ENCODE measurements around the gene OR6Q1. TPM values are rescaled to one million over a fixed set of nuclear protein-coding genes. Genes with fewer than 3 reads are reported as not detected.

The OR6Q1 gene
- total RNA-seq, 1 experiment from 2014 or later = not detected

DNA sequence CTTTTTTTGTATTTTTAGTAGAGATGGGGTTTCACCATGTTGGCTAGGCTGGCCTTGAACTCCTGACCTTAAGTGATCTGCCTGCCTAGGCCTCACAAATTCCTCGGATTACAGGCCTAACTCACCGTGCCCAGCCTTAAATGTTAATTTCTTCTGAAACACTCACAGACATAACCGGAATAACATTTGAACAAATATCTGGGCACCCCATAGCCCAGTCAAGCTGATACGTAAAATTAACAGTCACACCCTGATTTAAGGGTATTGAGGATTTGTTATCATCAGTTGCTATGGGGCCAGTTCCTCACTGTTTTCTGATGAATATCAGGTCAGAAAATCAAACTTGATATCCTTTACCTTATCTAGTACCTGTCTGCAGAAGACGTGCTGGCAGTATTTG lies 30.1 kb upstream of the OR6Q1 start:
- no peaks in the 10 kb centered on the region for H3K9me3 Mint-ChIP-seq (ENCODE audit: unreplicated experiment)
- no peak overlapping the region for H3K4me3 Mint-ChIP-seq (ENCODE audit: unreplicated experiment)
- intact Hi-C loops (cut with micrococcal nuclease) = no loop called here
- H3K36me3 Mint-ChIP-seq (ENCODE audit: insufficient read depth, unreplicated experiment) = no peaks in the 10 kb centered on the region
- ChIA-PET CTCF (no interaction called here), POLR2A (no interaction called here)
- TF ChIP-seq, protein P1, sequence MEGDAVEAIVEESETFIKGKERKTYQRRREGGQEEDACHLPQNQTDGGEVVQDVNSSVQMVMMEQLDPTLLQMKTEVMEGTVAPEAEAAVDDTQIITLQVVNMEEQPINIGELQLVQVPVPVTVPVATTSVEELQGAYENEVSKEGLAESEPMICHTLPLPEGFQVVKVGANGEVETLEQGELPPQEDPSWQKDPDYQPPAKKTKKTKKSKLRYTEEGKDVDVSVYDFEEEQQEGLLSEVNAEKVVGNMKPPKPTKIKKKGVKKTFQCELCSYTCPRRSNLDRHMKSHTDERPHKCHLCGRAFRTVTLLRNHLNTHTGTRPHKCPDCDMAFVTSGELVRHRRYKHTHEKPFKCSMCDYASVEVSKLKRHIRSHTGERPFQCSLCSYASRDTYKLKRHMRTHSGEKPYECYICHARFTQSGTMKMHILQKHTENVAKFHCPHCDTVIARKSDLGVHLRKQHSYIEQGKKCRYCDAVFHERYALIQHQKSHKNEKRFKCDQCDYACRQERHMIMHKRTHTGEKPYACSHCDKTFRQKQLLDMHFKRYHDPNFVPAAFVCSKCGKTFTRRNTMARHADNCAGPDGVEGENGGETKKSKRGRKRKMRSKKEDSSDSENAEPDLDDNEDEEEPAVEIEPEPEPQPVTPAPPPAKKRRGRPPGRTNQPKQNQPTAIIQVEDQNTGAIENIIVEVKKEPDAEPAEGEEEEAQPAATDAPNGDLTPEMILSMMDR (IDR thresholded peaks at IDR 0.05; ENCODE audit: unreplicated experiment) = no peak
- H3K27ac Mint-ChIP-seq (ENCODE audit: low read depth, unreplicated experiment) = no peak overlapping the region
- peaks cover 12% of the 10 kb centered on the region for H3K4me1 Mint-ChIP-seq (ENCODE audit: insufficient read depth, unreplicated experiment)
- no TSS peak for BruUV-seq (replicated peaks)
- DNase-seq (ENCODE audit: unreplicated experiment) = no peak
- no peaks in the 10 kb centered on the region for H3K27me3 Mint-ChIP-seq (ENCODE audit: insufficient read depth, unreplicated experiment)

DNA sequence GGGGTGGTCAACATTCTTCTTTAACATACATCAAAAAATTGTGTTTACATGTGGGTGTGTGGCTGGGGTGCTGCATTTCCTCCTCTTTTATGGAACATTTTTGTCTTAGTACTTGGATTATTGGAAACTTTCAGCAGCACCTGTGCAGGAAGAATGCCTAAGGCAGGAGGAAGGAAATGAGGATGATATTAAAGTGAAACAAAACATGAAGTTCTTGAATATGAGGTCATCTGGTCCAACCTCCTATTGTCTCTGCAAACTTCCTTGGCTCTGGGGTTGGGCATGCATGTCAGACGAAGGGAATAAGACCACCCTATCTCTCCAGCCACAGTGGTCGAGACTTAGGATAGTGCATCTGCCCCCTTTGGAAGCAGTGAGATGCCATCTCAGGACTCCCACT lies 27.7 kb upstream of the OR6Q1 start:
- no peak overlapping the region for H3K4me3 Mint-ChIP-seq (ENCODE audit: unreplicated experiment)
- POLR2A ChIA-PET = no interaction called here
- H3K36me3 Mint-ChIP-seq (ENCODE audit: insufficient read depth, unreplicated experiment) = no peaks in the 10 kb centered on the region
- H3K9me3 Mint-ChIP-seq (ENCODE audit: unreplicated experiment) = no peaks in the 10 kb centered on the region
- peaks cover 12% of the 10 kb centered on the region for H3K4me1 Mint-ChIP-seq (ENCODE audit: insufficient read depth, unreplicated experiment)
- CTCF ChIA-PET = interaction anchor here (1.1 kb wide), 1 partner anchor 13 kb away, joined by 4 read pairs; no protein-coding TSS in a partner anchor
- TF ChIP-seq, protein P1 (IDR thresholded peaks at IDR 0.05; ENCODE audit: unreplicated experiment) = no peak
- no peaks in the 10 kb centered on the region for H3K27me3 Mint-ChIP-seq (ENCODE audit: insufficient read depth, unreplicated experiment)
- H3K27ac Mint-ChIP-seq (ENCODE audit: low read depth, unreplicated experiment) = no peak overlapping the region
- intact Hi-C loops (cut with micrococcal nuclease) = no loop called here
- BruUV-seq (replicated peaks) = no TSS peak
- no peak for DNase-seq (ENCODE audit: unreplicated experiment)

DNA sequence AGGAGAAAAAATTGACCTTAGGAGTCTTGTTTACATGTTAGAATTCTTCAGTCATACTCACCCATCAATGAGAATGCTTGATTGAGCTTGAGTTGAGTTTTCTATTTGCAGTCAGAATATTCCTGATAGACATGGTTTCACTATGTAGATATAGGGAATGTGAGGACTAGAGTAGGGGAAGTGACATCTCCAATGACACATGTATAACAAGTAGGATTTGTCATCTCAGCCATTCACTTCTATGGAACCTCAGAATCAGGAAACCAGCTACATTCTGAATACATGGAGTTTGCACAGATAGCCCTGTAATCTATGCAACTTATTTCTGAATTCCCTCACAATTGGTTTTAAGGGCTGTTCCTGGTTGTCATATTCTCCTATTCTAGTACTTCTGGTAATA lies 27.2 kb upstream of the OR6Q1 start:
- Mint-ChIP-seq H3K9me3 (ENCODE audit: unreplicated experiment) (no peaks in the 10 kb centered on the region), H3K4me1 (ENCODE audit: insufficient read depth, unreplicated experiment) (peaks cover 12% of the 10 kb centered on the region), H3K36me3 (ENCODE audit: insufficient read depth, unreplicated experiment) (no peaks in the 10 kb centered on the region), H3K4me3 (ENCODE audit: unreplicated experiment) (no peak overlapping the region), H3K27ac (ENCODE audit: low read depth, unreplicated experiment) (no peak overlapping the region), H3K27me3 (ENCODE audit: insufficient read depth, unreplicated experiment) (no peaks in the 10 kb centered on the region)
- POLR2A ChIA-PET = no interaction called here
- BruUV-seq (replicated peaks) = no TSS peak
- TF ChIP-seq, protein P1 (IDR thresholded peaks at IDR 0.05; ENCODE audit: unreplicated experiment) = no peak
- intact Hi-C loops (cut with micrococcal nuclease) = no loop called here
- CTCF ChIA-PET = interaction anchor here (1.1 kb wide), 1 partner anchor 12 kb away, joined by 4 read pairs; no protein-coding TSS in a partner anchor
- DNase-seq (ENCODE audit: unreplicated experiment) = no peak

DNA sequence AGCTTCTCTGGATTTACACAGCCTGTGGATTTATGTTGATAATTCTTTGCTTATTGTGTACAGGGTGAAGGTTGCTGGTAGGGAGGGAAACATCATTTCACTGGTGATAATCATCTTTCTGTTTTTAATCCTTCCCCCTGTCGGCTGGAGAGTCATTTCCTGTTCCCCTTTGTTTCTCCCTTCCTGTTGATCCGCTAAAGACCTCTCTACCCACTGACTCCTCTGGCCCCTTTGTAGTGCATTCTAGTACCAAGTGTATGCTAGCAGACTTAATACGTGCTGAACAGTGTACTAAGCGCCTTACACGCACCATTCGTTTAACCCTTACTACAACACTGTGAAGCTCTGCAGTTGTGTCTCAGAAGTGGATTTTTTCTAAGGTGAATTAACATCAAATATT lies 26.1 kb upstream of the OR6Q1 start:
- Mint-ChIP-seq H3K9me3 (ENCODE audit: unreplicated experiment) (no peaks in the 10 kb centered on the region), H3K27me3 (ENCODE audit: insufficient read depth, unreplicated experiment) (no peaks in the 10 kb centered on the region), H3K27ac (ENCODE audit: low read depth, unreplicated experiment) (no peak overlapping the region), H3K4me3 (ENCODE audit: unreplicated experiment) (no peak overlapping the region), H3K4me1 (ENCODE audit: insufficient read depth, unreplicated experiment) (peaks cover 12% of the 10 kb centered on the region), H3K36me3 (ENCODE audit: insufficient read depth, unreplicated experiment) (no peaks in the 10 kb centered on the region)
- intact Hi-C loops (cut with micrococcal nuclease) = no loop called here
- no TSS peak for BruUV-seq (replicated peaks)
- TF ChIP-seq, protein P1 (IDR thresholded peaks at IDR 0.05; ENCODE audit: unreplicated experiment) = no peak
- ChIA-PET POLR2A (no interaction called here), CTCF (no interaction called here)
- DNase-seq (ENCODE audit: unreplicated experiment) = no peak

Data from MCF 10A (cell line).